Measurements from ENCODE around the gene ACOT8.

DNA sequence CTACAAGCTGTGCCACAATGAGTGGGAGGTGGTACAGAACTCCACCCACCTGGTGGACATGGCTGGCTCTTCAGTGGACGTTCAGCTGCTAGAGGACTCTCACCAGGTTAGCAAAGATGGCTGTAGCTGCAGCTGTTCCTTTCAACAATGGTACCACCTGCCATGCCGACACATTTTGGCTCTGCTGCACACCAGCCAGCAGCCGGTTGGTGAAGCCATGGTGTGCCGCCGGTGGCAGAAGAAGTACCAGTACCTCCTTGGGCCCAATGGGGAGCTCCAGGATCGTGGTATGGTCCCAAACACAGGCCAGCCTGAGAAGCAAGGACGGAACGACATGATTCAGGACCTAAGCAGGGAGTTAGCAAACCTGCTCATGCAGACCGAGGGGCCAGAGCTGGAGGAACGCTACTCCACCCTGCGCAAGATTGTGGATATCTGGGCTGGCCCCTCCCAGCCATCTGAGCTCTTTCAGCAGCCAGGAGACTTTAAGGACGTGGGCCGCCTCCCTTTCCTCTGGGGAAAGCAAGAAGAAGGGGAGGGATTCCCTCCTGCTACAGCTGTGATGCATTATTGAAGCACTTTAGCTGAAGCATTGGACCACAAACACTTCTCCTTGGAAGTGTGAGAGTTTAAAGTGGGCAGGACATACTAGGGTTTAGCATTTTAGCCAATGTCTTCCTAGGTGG, 21.0 kb upstream of the ACOT8 start:
- TF ChIP-seq, protein P1, sequence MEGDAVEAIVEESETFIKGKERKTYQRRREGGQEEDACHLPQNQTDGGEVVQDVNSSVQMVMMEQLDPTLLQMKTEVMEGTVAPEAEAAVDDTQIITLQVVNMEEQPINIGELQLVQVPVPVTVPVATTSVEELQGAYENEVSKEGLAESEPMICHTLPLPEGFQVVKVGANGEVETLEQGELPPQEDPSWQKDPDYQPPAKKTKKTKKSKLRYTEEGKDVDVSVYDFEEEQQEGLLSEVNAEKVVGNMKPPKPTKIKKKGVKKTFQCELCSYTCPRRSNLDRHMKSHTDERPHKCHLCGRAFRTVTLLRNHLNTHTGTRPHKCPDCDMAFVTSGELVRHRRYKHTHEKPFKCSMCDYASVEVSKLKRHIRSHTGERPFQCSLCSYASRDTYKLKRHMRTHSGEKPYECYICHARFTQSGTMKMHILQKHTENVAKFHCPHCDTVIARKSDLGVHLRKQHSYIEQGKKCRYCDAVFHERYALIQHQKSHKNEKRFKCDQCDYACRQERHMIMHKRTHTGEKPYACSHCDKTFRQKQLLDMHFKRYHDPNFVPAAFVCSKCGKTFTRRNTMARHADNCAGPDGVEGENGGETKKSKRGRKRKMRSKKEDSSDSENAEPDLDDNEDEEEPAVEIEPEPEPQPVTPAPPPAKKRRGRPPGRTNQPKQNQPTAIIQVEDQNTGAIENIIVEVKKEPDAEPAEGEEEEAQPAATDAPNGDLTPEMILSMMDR (IDR thresholded peaks at IDR 0.05; ENCODE audit: insufficient read depth, low read length) = no peak
- TF ChIP-seq, protein P2, sequence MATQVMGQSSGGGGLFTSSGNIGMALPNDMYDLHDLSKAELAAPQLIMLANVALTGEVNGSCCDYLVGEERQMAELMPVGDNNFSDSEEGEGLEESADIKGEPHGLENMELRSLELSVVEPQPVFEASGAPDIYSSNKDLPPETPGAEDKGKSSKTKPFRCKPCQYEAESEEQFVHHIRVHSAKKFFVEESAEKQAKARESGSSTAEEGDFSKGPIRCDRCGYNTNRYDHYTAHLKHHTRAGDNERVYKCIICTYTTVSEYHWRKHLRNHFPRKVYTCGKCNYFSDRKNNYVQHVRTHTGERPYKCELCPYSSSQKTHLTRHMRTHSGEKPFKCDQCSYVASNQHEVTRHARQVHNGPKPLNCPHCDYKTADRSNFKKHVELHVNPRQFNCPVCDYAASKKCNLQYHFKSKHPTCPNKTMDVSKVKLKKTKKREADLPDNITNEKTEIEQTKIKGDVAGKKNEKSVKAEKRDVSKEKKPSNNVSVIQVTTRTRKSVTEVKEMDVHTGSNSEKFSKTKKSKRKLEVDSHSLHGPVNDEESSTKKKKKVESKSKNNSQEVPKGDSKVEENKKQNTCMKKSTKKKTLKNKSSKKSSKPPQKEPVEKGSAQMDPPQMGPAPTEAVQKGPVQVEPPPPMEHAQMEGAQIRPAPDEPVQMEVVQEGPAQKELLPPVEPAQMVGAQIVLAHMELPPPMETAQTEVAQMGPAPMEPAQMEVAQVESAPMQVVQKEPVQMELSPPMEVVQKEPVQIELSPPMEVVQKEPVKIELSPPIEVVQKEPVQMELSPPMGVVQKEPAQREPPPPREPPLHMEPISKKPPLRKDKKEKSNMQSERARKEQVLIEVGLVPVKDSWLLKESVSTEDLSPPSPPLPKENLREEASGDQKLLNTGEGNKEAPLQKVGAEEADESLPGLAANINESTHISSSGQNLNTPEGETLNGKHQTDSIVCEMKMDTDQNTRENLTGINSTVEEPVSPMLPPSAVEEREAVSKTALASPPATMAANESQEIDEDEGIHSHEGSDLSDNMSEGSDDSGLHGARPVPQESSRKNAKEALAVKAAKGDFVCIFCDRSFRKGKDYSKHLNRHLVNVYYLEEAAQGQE (IDR thresholded peaks at IDR 0.05; ENCODE audit: insufficient replicate concordance, low read depth) = no peak
- no peak for TF ChIP-seq POLR2AphosphoS5 (IDR thresholded peaks at IDR 0.05; ENCODE audit: low read depth)

All from HL-60 (cell line).